Right lung (tissue), 5 donors: Measurements from ENCODE around the gene PKM. TPM values are rescaled to one million over a fixed set of nuclear protein-coding genes. Genes with fewer than 3 reads are reported as not detected.

ENCODE experiments used
- DNase-seq, 2 donors: peaks; one replicate each; pipeline ENCODE4 v3.0.0-alpha.2; 2013
- polyA plus RNA-seq, 5 donors: library from polyadenylated mRNA; unstranded; fragments of 120-200 nt; gene quantifications; one replicate each; pipeline versions ENCODE4 v1.2.1 to v1.2.3, GENCODE V29; 2013; ENCODE audit warnings: inconsistent platforms in 1 of 5, low replicate concordance in 1 of 5; ENCODE audit not compliant: insufficient read length in 5 of 5, insufficient read depth in 1 of 5

Gene PKM
- polyA plus RNA-seq, 5 donors, result 431 to 641 (median 574) TPM

- DNase-seq, result peak; percentile 52 to 76
Measured at GRCh38 chr15:72203507-72203837, 27.5 kb downstream of the PKM start.

DNA sequence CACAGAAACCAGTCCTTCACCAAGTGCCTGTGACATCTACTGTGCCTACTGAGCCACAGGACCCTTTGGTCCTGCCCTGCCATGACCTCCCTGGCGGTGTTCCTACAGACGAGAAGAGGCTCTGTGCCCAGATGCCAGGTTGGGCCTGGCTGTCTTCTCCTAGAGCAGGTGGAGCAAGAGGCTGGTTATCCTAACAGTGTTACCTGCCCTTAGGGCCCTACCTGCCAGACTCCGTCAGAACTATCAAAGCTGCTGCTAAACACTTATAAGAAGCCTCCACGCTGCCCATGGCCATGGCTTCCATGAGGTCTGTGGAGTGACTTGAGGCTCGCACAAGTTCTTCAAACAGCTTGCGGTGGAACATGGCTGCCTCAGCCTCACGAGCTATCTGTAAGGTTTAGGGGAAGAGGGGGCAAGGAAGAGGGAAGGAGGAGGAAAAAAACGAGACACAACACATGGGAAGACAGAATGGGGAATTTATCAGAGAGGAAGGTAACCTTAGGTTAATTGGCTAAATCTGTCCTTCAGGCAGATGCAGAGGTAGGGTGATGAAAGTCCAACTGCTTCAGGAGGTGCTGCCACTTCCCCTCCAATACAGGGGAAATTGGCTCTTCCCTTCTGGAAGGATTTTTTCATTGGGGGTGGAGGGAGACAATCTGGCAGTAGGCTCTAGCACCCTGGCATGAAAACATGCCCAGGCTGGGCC, 28.0 kb downstream of the PKM start:
- no peak for DNase-seq

DNA sequence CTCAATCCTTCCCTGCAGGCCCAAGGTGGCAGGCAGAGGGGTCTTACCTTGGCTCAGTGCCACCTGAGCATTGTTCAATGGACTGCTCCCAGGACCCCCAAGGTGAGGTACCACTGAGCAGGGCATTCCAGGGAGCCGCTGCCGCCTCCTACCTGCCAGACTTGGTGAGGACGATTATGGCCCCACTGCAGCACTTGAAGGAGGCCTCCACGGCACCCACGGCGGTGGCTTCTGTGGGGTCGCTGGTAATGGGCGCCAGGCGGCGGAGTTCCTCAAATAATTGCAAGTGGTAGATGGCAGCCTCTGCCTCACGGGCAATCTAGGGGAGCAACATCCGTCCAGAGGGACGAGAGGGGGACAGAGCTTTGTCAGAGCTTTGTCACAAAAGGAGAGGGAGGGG, 28.7 kb downstream of the PKM start:
- DNase-seq, result no peak

DNA sequence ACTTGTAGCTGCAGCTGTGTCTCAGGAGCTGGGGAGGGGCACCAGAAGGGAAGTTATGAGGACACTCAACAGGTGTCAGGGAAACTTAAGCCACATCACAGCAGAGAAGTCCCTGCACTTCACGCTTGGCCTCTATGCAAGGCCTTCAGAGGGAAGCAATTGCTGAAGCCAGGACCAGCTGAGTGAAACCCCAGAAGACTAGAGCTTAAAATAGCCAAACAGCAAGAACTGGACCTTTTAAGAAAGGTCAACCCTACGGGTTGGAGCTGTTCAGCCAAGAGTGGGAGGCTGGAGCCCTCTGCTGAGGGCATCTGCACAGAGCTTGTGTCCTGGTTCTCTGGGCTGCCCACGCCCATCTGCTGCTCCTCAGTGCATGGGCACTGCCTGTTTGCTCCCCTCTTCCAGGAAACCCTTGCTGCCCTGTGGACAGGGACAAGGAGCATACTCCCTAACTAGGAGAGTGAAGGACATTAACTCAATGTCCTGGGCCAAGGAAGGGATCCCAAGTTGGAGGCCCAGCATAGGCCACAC, 29.5 kb downstream of the PKM start:
- no peak for DNase-seq

- DNase-seq, result no peak
Measured at GRCh38 chr15:72200395-72201237, 30.4 kb downstream of the PKM start.

GRCh38 chr15:72199721-72200212, 31.2 kb downstream of the PKM start:
- peak in 1 of 2 donors; percentile 74 for DNase-seq

- DNase-seq, result no peak
Measured at GRCh38 chr15:72199205-72199515, 31.8 kb downstream of the PKM start.

DNA sequence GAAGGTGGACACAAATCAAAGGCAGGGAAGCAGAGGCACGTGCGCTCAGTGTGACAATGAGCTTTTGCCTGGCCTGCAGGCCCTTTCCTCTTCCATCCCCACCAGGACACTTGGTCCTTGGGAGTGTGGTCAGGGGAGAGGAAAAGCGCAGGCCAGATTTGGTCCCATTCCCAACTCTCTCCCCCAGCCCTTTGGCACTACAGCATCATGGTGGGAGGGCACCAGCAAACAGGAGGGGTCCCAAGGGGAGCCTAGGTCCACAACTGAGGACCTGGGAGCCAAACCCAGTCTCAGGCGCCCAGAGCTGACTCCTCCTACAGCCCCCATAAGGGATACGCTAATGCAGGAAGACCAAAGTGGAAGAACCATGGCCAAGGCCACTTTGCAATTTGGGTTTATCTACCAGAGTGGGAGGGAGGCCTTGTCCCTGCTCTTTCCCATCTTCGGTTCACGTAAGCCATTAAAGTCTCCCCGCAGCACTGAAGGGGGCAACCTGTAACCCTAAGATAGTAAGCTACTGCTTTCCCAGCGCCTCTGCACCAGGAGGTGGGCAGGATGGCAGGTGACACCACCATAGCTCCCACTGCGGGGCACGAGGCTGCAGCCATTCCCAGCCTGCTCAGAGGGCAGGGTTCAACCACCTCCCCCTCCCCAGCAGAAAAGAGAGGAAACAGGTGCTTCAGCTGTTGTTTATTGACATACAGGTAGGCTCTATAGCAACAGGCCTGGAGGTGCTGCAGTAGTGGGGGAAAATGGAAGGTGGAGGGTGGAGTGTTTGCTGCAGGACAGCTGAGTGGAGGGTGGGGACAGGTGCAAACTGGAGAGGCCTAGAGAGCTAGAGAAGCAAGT, 32.4 kb downstream of the PKM start:
- DNase-seq, result no peak

DNA sequence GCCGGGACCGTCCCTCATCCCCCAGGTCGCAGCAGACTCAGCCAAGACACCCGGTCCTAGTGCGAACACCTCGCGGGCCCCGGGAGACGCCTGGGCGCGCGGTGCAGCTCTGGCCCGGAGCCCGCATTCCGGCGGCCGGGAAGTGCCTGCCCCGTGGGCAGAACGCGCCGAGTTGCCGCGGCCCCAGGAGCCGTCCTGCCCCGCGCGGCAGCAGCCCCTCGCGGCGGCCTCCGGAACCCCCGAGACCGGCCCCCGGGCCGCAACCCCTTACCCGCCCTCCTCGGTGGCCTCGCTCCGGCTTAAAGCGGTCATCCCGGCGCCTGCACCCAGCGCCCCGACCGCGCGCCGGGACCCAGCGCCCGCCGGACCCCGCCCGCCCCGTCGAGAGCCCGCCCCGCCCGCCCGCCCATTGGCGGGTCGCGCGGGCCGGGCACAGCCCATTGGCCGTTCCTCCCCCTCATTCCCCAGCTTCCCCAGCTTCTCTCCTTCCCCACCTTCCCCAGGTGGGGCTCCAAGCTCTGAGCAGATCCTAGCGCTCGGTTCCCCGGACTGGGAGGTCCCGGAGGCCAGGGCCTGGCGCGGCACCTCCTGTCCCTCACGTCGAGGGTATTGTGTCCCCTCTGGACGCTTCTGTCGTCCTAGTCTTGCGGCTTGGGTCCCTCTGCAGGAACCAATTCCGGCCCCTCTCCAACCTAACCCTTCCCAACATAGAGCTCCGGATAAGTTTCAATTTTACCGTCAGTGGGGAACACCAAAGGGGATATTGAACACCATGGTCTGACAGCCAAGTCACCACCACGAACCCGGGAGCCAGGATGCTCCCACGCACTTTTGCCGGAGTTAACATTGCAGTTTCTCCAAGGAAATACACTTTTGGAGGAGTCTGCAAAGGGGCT, 33.3 kb downstream of the PKM start, which contains the start of gene GRAMD2A:
Gene GRAMD2A (minus strand): TSS at position 328 of the 896 bp plus-strand sequence.
- DNase-seq, result no peak

GRCh38 chr15:72197041-72197459, 33.9 kb downstream of the PKM start:
- no peak for DNase-seq

GRCh38 chr15:72196409-72197040, 34.5 kb downstream of the PKM start:
- DNase-seq, result no peak

DNA sequence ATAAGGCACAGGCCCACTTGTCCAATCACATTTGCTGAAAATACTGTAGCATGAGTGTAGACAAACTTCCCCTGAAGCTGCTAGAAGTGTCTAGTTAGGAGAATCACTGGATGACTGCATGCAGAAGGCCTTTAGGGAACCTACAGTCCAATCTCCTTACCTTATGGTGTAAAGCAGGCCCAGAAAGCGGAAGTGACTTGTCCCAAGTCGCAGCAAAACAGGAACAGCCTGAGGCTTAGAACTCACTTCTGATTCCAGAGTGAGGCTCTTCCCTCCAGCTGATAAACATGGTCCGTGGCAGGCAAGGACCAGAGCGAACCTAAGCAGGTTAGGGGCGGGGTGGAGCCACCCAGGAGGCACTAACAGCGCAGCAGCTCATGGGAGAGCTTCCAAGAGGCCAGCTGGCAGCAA, 35.9 kb downstream of the PKM start:
- DNase-seq, result no peak

DNA sequence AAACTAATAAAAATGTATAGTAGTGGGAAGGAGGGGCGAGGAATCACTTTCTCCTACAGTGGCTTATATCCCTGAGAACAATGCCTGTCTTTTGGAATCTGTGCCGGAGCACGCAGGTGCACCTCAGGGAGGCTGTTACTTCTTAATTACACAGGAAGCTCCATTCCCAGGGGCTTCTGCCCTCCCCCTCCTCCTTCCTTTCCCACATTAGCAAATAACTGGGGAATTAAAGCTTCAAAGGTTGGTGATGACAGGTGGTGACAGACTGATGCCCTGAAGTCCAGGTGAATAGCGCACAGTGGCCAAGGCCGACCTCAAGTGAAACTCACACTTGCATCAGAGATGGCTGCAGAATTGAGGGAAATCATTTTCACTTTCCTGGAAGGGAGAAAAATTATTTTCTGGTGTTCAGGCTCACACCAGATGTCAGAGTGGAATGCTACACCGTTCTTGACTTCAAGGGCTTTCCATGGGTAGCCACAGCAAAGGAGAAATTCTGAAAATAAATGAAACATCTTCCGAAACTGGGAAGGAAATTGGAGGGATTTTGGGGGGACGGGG, 37.1 kb downstream of the PKM start:
- DNase-seq, result no peak

GRCh38 chr15:72192416-72192815, 38.6 kb downstream of the PKM start:
- DNase-seq, result no peak

- no peak for DNase-seq
Measured at GRCh38 chr15:72189250-72189902, 41.6 kb downstream of the PKM start.

- DNase-seq, result no peak
Measured at GRCh38 chr15:72184165-72184811, 46.7 kb downstream of the PKM start.

- no peak for DNase-seq
Measured at GRCh38 chr15:72183781-72184164, 47.2 kb downstream of the PKM start.

- no peak for DNase-seq
Measured at GRCh38 chr15:72182673-72183072, 48.3 kb downstream of the PKM start.

- no peak for DNase-seq
Measured at GRCh38 chr15:72182244-72182643, 48.7 kb downstream of the PKM start.
